Activated CD8-positive, alpha-beta memory T cell treated with anti-CD3 and anti-CD28 coated beads for 24 hours (primary cell): ENCODE measurements around the gene FRAT2.

Source experiments
- DNase-seq: peaks from one replicate; pipeline ENCODE4 v3.0.0-alpha.2; 2020

FRAT2 gene

GRCh38 chr10:97290576-97291356 lies 43.8 kb downstream of the FRAT2 start:
- peak; percentile 40 for DNase-seq

- DNase-seq, result peak; percentile 30
Observed at GRCh38 chr10:97290076-97290475, 44.5 kb downstream of the FRAT2 start.
